Activated CD8-positive, alpha-beta T cell treated with anti-CD3 and anti-CD28 coated beads, Interleukin-2, amount 10 ng/mL, durations not matched to agents 7 days and 5 days (primary cell): ENCODE results near the gene SPI1. TPM values are rescaled to one million over a fixed set of nuclear protein-coding genes. Genes with fewer than 3 reads are reported as not detected.
"Not testable (repeated sequence)": the region's sequence is repeated elsewhere in the genome, so short reads cannot be mapped to it uniquely, and the experiment has no call there.

Experiments
- ATAC-seq: fragments of 150-1000 bp; cut with Tn5 transposase; one replicate; pipeline ENCODE4 v1.10.0; 2021; ENCODE audit warnings: moderate library complexity
- CTCF ChIA-PET: fragments of 350-600 bp; sonication (Branson Sonifier 250); formaldehyde crosslinking; loops from one replicate; lab custom pipeline; 2021; ENCODE audit warnings: antibody characterized with exemption; lab: Charles Lee
- POLR2A ChIA-PET: fragments of 350-600 bp; sonication (Branson Sonifier 250); formaldehyde crosslinking; loops from one replicate; lab custom pipeline; 2021; ENCODE audit warnings: antibody characterized with exemption; lab: Charles Lee
- DNase-seq: peaks from one replicate; pipeline ENCODE4 v3.0.0-alpha.2; 2020
- H3K27ac Mint-ChIP-seq: one replicate; pipeline ENCODE4 v1.8.0; 2021; ENCODE audit warnings: mild to moderate bottlenecking, mixed read lengths
- H3K27me3 Mint-ChIP-seq: one replicate; pipeline ENCODE4 v1.8.0; 2021; ENCODE audit warnings: low read depth, mixed read lengths
- H3K36me3 Mint-ChIP-seq: one replicate; pipeline ENCODE4 v1.8.0; 2021; ENCODE audit warnings: low read depth, mixed read lengths
- H3K4me1 Mint-ChIP-seq: one replicate; pipeline ENCODE4 v1.8.0; 2021; ENCODE audit warnings: low read depth, mixed read lengths
- H3K4me3 Mint-ChIP-seq: one replicate; pipeline ENCODE4 v1.8.0; 2021; ENCODE audit warnings: mild to moderate bottlenecking, mixed read lengths
- H3K9me3 Mint-ChIP-seq: one replicate; pipeline ENCODE4 v1.8.0; 2022; ENCODE audit warnings: mixed read lengths; ENCODE audit not compliant: insufficient read depth
- total RNA-seq, 2 experiments: library from RNA; stranded (reverse); gene quantifications; one replicate each; pipeline ENCODE4 v1.2.3, GENCODE V29; 2021

Gene SPI1
- total RNA-seq, 2 experiments from 2014 or later, result not detected

DNA sequence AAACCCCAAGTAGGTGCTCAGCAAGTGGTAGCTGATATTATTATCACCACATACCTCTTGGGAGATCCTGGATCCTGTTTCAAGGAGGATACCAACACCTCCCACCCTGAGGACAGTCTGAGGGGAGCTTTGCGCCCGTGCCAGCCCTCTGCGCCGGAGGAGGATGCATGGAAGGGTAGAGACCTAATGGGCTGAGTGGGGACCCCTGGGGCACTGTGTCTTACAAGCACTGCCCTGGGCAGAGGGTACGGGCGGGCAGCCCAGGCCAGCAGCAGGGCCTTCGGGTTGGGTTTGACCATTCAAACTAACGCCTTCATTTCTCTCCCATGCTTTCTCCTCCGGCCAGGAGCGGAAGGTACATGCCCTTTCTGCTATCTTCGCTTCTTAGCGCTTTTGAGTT lies 52.1 kb downstream of the SPI1 start:
- peaks cover 48% of the 10 kb centered on the region for H3K36me3 Mint-ChIP-seq
- H3K4me3 Mint-ChIP-seq, result no peak overlapping the region
- H3K27me3 Mint-ChIP-seq, result no peaks in the 10 kb centered on the region
- POLR2A ChIA-PET, result no interaction called here
- DNase-seq (no peak), ATAC-seq (no peak)
- no peaks in the 10 kb centered on the region for H3K9me3 Mint-ChIP-seq
- CTCF ChIA-PET, result no interaction called here
- H3K27ac Mint-ChIP-seq, result no peak overlapping the region
- H3K4me1 Mint-ChIP-seq, result no peaks in the 10 kb centered on the region

DNA sequence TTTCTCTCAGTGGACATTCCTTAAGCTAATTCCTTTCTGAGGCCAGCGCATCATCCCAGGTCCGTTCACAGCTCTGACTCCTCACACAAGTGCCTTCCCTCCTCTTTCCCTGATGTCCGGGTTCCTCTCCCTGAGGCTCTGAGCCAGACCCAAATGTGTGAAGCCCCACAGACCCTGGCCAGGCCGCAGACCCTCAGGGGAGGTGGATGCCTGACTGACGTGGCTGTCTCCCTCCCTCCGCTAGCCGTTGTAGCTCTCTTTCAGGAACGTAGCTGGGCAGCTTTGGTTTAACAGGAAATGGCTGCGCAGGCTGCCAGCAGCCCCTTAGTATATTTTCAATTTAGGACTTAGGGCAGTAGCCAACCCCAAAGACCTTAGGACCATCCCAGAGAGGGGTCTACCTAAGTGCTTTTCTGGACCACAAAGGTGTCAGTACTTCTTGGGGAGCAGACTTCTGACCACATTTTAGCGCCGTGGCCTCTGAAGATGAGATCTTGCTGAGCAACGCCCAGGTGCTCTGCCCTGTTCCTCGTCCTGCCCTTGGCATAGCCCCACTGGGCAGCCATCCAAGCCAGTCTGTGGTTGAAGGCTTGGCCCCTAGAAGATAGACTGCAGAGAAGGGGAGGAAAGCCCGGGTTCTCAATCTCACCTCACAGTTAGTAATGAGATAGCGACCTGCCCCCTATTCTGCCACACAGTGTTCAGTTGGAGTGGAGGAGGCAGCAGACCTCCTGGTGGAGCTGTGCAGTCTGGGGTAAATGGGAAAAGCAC lies 52.9 kb downstream of the SPI1 start:
- ChIA-PET POLR2A (no interaction called here), CTCF (no interaction called here)
- peaks cover 51% of the 10 kb centered on the region for H3K36me3 Mint-ChIP-seq
- H3K4me1 Mint-ChIP-seq, result no peaks in the 10 kb centered on the region
- no peak for DNase-seq
- H3K9me3 Mint-ChIP-seq, result no peaks in the 10 kb centered on the region
- H3K4me3 Mint-ChIP-seq, result no peak overlapping the region
- H3K27me3 Mint-ChIP-seq, result no peaks in the 10 kb centered on the region
- no peak for ATAC-seq
- H3K27ac Mint-ChIP-seq, result peak overlapping the region; percentile 44

GRCh38 chr11:47324520-47324919 lies 53.8 kb downstream of the SPI1 start:
- Mint-ChIP-seq H3K4me1 (no peaks in the 10 kb centered on the region), H3K4me3 (no peak overlapping the region), H3K36me3 (peaks cover 48% of the 10 kb centered on the region), H3K27me3 (no peaks in the 10 kb centered on the region), H3K27ac (no peak overlapping the region), H3K9me3 (no peaks in the 10 kb centered on the region)
- ATAC-seq (no peak), DNase-seq (no peak)
- POLR2A ChIA-PET, result no interaction called here
- CTCF ChIA-PET, result no interaction called here

GRCh38 chr11:47318166-47318565 lies 60.2 kb downstream of the SPI1 start:
- DNase-seq (no peak), ATAC-seq (no peak)
- peaks cover 2% of the 10 kb centered on the region for H3K4me1 Mint-ChIP-seq
- ChIA-PET POLR2A (no interaction called here), CTCF (no interaction called here)
- H3K36me3 Mint-ChIP-seq, result peaks cover 49% of the 10 kb centered on the region
- H3K27me3 Mint-ChIP-seq, result no peaks in the 10 kb centered on the region
- no peaks in the 10 kb centered on the region for H3K9me3 Mint-ChIP-seq
- no peak overlapping the region for H3K27ac Mint-ChIP-seq
- H3K4me3 Mint-ChIP-seq, result no peak overlapping the region

DNA sequence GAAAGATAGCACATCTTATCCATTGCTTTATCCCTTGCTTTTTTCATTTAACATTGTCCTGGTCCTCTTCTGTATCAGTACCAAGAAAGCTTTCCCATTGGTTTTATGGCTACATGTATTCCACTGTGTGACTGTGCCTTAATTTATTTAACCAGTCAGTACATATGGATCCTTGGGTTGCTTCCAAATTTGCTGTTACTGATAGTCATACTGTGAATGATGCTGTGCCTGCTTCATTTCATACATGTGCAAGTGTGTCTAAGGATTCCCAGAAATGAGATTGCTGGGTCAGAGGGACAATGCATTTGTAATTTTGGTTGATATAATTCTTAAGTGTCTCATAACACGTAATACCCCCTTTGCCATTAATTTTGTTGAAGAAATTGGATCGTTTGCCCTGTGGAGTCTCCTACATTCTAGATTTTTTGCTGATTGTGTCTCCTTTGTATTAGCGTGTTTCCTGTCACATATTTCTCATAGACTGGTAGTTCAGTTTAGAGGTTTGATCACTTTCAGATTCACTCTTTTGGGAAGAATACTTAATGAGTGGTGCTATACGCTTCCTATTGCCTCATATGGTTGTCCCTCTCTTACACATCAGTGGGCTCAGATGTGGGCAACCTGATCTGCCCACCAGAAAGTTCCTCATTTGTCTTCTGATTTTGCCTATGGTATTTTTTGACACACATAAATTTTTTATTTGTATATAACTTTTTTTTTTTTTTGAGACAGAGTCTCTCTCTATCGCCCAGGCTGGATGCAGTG lies 61.1 kb downstream of the SPI1 start:
- Mint-ChIP-seq H3K4me3 (no peak overlapping the region), H3K27me3 (no peaks in the 10 kb centered on the region), H3K27ac (no peak overlapping the region), H3K4me1 (peaks cover 2% of the 10 kb centered on the region), H3K9me3 (no peaks in the 10 kb centered on the region), H3K36me3 (peaks cover 51% of the 10 kb centered on the region)
- no peak for ATAC-seq
- POLR2A ChIA-PET, result no interaction called here
- CTCF ChIA-PET, result no interaction called here
- no peak for DNase-seq

- H3K27ac Mint-ChIP-seq, POLR2A ChIA-PET, DNase-seq, H3K27me3 Mint-ChIP-seq, H3K9me3 Mint-ChIP-seq, ATAC-seq, H3K4me3 Mint-ChIP-seq, CTCF ChIA-PET, H3K4me1 Mint-ChIP-seq: not testable (repeated sequence)
- peaks cover 49% of the 10 kb centered on the region for H3K36me3 Mint-ChIP-seq
Measured at GRCh38 chr11:47316501-47316900, 61.8 kb downstream of the SPI1 start.

GRCh38 chr11:47314992-47315391 lies 63.4 kb downstream of the SPI1 start:
- DNase-seq, result no peak
- Mint-ChIP-seq H3K27ac (no peak overlapping the region), H3K4me3 (no peak overlapping the region), H3K36me3 (peaks cover 53% of the 10 kb centered on the region), H3K9me3 (no peaks in the 10 kb centered on the region), H3K27me3 (no peaks in the 10 kb centered on the region), H3K4me1 (peaks cover 2% of the 10 kb centered on the region)
- ChIA-PET POLR2A (interaction anchor here (0.6 to 1.0 kb wide), 2 partner anchors 63 to 85 kb away, joined by 3 read pairs; no protein-coding TSS in a partner anchor), CTCF (interaction anchor here (1.1 kb wide), 1 partner anchor 23 kb away, joined by 3 read pairs; no protein-coding TSS in a partner anchor)
- ATAC-seq, result no peak

DNA sequence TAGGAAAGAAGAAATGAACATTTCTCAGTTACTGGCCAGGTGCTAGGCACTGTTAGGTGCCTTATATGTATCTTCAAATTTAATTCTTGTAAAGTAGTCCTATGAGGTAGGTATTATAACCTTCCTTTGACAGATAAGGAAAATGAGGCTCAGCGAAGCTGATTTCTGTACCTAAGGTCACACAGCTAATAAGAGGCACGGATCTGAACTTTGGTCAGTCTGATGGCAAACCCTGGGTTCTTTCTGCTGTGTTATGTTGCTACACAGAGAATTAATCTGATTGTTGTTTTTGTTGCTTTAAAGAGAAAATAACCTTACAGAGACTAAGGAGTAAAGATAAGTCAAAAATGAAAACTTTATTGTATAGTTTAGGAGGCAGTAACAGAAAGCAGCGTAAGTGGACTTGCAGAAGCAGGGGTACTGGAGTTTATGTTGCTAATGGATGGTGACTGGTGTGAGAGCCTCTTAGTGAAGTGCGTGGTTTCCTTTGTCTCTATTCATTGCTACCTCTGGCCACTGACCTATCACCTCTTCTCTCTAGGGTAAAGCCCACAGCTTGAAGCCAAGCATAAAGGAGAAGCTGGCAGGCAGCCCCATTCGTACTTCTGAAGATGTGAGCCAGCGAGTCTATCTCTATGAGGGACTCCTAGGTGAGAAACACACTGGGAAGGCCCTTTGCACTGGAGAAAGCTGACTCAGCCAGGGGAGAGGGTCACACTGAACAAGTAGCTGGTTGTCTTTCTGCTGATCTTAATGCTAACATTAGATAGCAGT lies 70.1 kb downstream of the SPI1 start:
- H3K4me3 Mint-ChIP-seq, result no peak overlapping the region
- no peaks in the 10 kb centered on the region for H3K27me3 Mint-ChIP-seq
- H3K27ac Mint-ChIP-seq, result no peak overlapping the region
- peaks cover 64% of the 10 kb centered on the region for H3K36me3 Mint-ChIP-seq
- CTCF ChIA-PET, result interaction anchor here (1.4 kb wide), 1 partner anchor 49 kb away, joined by 3 read pairs; no protein-coding TSS in a partner anchor
- DNase-seq (no peak), ATAC-seq (no peak)
- H3K9me3 Mint-ChIP-seq, result no peaks in the 10 kb centered on the region
- no peaks in the 10 kb centered on the region for H3K4me1 Mint-ChIP-seq
- POLR2A ChIA-PET, result no interaction called here

DNA sequence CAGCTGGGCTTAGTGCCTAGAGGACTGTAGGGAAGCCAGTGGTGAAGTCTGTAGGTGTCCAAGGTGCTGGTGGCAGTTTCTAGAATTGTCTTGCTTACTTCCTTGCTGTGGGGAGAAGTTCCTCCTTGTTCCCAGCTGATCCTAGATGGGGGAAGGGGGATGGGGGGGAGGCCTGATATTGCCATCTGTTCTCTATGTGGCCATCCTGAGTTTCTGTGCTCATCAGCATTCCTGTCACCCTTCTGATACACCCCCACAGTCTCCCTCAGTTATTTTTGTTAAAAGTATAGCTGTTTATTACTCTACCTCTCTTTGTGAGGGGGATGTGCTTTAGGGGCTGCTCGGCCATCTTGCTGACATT lies 71.9 kb downstream of the SPI1 start:
- ChIA-PET POLR2A (no interaction called here), CTCF (no interaction called here)
- Mint-ChIP-seq H3K27ac (no peak overlapping the region), H3K36me3 (peaks cover 72% of the 10 kb centered on the region), H3K9me3 (no peaks in the 10 kb centered on the region), H3K4me3 (no peak overlapping the region), H3K4me1 (peaks cover 4% of the 10 kb centered on the region), H3K27me3 (no peaks in the 10 kb centered on the region)
- ATAC-seq, result no peak
- DNase-seq, result no peak

DNA sequence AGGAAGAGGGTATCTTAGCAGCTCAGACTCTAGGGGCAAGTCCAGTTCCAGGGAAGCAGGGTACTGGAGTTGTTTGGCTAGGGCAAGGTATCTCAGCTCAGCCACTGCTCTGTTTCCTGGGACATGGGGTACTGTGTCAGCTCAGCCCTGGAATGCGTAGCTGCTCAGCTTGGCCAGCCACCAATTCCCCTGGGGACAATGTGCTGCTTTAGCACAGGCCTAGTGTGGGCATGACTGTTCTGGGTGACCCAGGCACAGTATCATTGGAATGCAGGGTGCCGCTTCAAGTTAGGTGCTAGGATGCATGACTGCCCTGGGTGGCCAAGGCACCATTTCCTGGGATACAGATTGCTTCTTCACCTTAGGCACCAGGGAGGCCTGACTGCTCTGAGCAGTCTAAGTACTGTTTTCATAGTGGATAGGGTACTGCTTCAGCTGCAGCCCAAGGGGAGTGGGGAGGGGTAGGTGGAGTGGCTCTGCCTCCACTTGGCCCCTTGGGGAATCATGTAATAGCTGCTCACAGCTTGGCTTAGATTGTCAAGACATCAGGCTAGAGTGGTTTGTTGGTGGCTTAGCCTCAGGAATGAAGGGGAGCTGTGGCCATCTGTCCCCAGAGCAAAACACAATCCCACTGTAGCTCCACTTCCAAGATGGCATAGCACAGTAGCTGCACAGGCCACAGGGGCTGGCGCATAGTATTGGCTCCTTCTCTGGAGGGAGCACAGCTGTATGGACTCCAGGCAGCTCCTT lies 72.4 kb downstream of the SPI1 start:
- DNase-seq (no peak), ATAC-seq (no peak)
- ChIA-PET POLR2A (interaction anchor here (0.7 to 1.6 kb wide), 2 partner anchors 8 to 33 kb away, joined by 3 read pairs; no protein-coding TSS in a partner anchor), CTCF (interaction anchor here (1.4 kb wide), 1 partner anchor 68 kb away, joined by 4 read pairs; no protein-coding TSS in a partner anchor)
- no peak overlapping the region for H3K27ac Mint-ChIP-seq
- no peaks in the 10 kb centered on the region for H3K27me3 Mint-ChIP-seq
- H3K4me3 Mint-ChIP-seq, result no peak overlapping the region
- H3K36me3 Mint-ChIP-seq, result peaks cover 72% of the 10 kb centered on the region
- H3K4me1 Mint-ChIP-seq, result peaks cover 7% of the 10 kb centered on the region
- H3K9me3 Mint-ChIP-seq, result no peaks in the 10 kb centered on the region
